NCI-H1417 treated with DMSO at 0.1 percent for 48 hours (cell line): ENCODE results near the gene RCOR1.

ENCODE experiments used
- DNase-seq: peaks from one replicate; lab custom pipeline; 2025; lab: John Stamatoyannopoulos, UW

Gene RCOR1

GRCh38 chr14:102678394-102678793 lies 85.9 kb downstream of the RCOR1 start:
- no peak for DNase-seq

- DNase-seq, result no peak
These were observed 91.2 kb downstream of the RCOR1 start for GRCh38 chr14:102683399-102684297.

- DNase-seq, result no peak
These were observed 91.8 kb downstream of the RCOR1 start for GRCh38 chr14:102684298-102684663.

GRCh38 chr14:102686196-102686801 lies 93.8 kb downstream of the RCOR1 start:
- no peak for DNase-seq

GRCh38 chr14:102688290-102688689 lies 95.8 kb downstream of the RCOR1 start:
- DNase-seq, result no peak

GRCh38 chr14:102690509-102691286 lies 98.2 kb downstream of the RCOR1 start:
- DNase-seq, result no peak

- no peak for DNase-seq
These were observed 99.3 kb downstream of the RCOR1 start for GRCh38 chr14:102691763-102692162.

- no peak for DNase-seq
These were observed 99.9 kb downstream of the RCOR1 start for GRCh38 chr14:102692334-102692733.

- DNase-seq, result no peak
These were observed 100.7 kb downstream of the RCOR1 start for GRCh38 chr14:102693006-102693755.

- peak; percentile 29 for DNase-seq
These were observed 102.2 kb downstream of the RCOR1 start for GRCh38 chr14:102694530-102695166.

- DNase-seq, result no peak
These were observed 102.7 kb downstream of the RCOR1 start for GRCh38 chr14:102695167-102695555.

GRCh38 chr14:102696332-102696731 lies 103.9 kb downstream of the RCOR1 start:
- DNase-seq, result no peak

- DNase-seq, result no peak
These were observed 104.5 kb downstream of the RCOR1 start for GRCh38 chr14:102696856-102697495.

GRCh38 chr14:102697501-102697900 lies 105.1 kb downstream of the RCOR1 start:
- DNase-seq, result no peak

- no peak for DNase-seq
These were observed 107.1 kb downstream of the RCOR1 start for GRCh38 chr14:102699416-102700110.

GRCh38 chr14:102708494-102708893 lies 116.0 kb downstream of the RCOR1 start:
- DNase-seq, result no peak

- DNase-seq, result no peak
These were observed 118.8 kb downstream of the RCOR1 start for GRCh38 chr14:102711207-102711606.

GRCh38 chr14:102711946-102712345 lies 119.5 kb downstream of the RCOR1 start:
- DNase-seq, result no peak

GRCh38 chr14:102717276-102717675 lies 124.8 kb downstream of the RCOR1 start:
- no peak for DNase-seq

GRCh38 chr14:102722646-102723045 lies 130.2 kb downstream of the RCOR1 start:
- DNase-seq, result no peak
